GM10248 (cell line): ENCODE data around the gene ATPAF1.

Experiments
- CTCF ChIA-PET: fragments of 300-600 bp; sonication (Branson Sonifier 250); formaldehyde crosslinking; extraction: SDS; loops from one replicate; lab custom pipeline; 2021; ENCODE audit warnings: antibody characterized with exemption; lab: Yijun Ruan, JAX
- POLR2A ChIA-PET: fragments of 350-650 bp; sonication (Branson Sonifier 250); formaldehyde crosslinking; extraction: SDS; loops from one replicate; lab custom pipeline; 2020; ENCODE audit warnings: antibody characterized with exemption; lab: Yijun Ruan, JAX
- DNase-seq: peaks from one replicate; pipeline ENCODE4 v3.0.0; 2012; ENCODE audit errors: extremely low spot score
- TF ChIP-seq, protein P1 (sequence below): IDR thresholded peaks from 2 replicates; pipeline ENCODE4 v1.5.1; 2012; ENCODE audit warnings: mild to moderate bottlenecking, low read depth; ENCODE audit errors: extremely low read depth, missing control alignments, control extremely low read depth

ATPAF1 gene

DNA sequence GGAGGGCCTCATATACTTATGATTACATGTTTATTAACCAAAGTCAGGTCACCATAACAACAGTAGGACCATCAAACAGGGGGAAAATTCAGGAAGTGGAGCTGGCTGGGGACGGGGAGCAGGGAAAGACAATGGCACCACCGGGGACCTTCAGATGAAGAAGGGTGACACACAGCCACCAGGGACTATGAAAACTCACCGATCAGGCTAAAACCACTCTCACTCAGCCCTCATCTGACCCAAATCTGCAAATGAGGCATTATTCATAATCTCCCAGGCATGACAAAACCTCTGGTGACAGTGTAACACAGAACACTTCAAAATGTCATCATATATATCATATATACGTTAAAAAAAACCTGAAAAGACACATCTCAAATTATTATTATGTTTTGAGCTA is 75.3 kb downstream of the ATPAF1 start:
- TF ChIP-seq, protein P1, sequence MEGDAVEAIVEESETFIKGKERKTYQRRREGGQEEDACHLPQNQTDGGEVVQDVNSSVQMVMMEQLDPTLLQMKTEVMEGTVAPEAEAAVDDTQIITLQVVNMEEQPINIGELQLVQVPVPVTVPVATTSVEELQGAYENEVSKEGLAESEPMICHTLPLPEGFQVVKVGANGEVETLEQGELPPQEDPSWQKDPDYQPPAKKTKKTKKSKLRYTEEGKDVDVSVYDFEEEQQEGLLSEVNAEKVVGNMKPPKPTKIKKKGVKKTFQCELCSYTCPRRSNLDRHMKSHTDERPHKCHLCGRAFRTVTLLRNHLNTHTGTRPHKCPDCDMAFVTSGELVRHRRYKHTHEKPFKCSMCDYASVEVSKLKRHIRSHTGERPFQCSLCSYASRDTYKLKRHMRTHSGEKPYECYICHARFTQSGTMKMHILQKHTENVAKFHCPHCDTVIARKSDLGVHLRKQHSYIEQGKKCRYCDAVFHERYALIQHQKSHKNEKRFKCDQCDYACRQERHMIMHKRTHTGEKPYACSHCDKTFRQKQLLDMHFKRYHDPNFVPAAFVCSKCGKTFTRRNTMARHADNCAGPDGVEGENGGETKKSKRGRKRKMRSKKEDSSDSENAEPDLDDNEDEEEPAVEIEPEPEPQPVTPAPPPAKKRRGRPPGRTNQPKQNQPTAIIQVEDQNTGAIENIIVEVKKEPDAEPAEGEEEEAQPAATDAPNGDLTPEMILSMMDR = no peak
- no peak for DNase-seq
- ChIA-PET POLR2A (no interaction called here), CTCF (interaction anchor here (1.0 to 2.1 kb wide), 2 partner anchors 58 to 151 kb away, joined by 3 to 4 read pairs; a partner anchor contains a TSS)

DNA sequence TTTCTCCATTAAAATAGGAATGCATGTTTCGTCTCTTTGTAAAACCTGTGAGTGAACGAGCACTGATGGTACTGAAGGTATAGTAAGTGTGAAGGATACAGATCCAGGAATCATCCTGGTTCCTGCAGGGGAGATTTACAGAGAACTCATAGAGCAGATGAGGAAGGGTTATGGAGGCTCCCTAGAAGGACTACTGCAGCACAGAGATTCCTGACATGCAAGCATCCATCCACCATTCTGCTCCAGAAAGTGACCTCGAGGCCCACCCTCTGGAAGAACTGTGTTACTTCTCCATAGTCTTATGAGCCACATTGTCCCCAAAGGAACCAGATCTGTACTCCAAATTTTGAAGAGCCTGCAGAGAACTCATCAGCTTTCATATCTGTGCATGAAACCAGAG is 78.6 kb downstream of the ATPAF1 start:
- no peak for DNase-seq
- CTCF ChIA-PET = interaction anchor here (2.8 kb wide), 1 partner anchor 9 kb away, joined by 7 read pairs; no protein-coding TSS in a partner anchor
- TF ChIP-seq, protein P1 = no peak
- POLR2A ChIA-PET = no interaction called here

DNA sequence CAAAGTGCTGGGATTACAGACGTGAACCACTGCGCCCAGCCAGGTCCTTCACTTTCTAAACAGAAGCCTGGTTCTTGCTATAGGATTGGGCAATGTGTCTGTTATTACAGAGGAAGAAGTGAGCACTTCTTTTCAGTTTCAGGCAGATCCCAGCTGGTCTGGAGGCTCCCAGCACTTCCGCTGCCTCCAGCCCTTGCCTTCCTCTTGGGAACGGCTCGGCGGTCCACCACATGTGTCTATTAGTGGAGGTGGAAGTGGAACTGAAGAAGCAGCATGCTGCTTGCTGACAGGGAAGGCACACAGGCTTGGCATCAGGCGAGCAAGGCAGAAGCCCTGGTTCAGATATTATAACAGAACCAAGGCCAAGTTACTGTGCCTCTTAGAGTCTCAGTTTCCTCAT is 81.1 kb downstream of the ATPAF1 start:
- no peak for DNase-seq
- ChIA-PET CTCF (no interaction called here), POLR2A (no interaction called here)
- TF ChIP-seq, protein P1 = no peak

DNA sequence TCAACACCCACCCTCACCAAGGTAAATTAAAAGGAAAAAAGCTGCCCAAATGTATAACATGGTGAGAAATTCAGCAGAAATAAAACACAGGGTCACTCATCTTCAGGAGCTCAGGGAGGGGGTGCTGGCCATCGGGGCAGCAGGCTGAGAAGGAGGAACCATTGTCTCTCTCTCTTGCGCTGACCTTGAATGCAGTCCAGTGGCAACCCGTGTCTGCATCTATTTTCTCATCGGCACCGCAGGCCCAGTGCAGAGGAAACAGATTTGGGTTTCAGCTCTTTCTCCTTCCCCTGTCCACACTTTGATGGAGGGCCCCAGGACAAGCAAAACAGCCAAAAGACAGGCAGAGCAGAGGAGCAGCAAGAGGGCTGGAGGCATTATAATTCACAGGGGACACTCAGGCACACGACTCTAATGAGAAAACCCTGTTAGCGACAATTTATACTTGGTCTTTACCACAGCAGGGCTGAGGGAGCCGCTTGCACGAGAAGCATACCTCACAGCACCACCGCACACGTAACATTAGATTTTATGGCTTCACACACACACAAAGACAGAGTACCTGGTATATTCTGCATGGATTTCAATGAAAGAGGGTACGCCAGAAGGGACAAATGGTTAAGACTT is 82.7 kb downstream of the ATPAF1 start:
- POLR2A ChIA-PET = no interaction called here
- TF ChIP-seq, protein P1 = no peak
- CTCF ChIA-PET = interaction anchor here (1.0 to 1.4 kb wide), 3 partner anchors 15 to 19 kb away, joined by 3 to 4 read pairs (median 3); no protein-coding TSS in a partner anchor

DNA sequence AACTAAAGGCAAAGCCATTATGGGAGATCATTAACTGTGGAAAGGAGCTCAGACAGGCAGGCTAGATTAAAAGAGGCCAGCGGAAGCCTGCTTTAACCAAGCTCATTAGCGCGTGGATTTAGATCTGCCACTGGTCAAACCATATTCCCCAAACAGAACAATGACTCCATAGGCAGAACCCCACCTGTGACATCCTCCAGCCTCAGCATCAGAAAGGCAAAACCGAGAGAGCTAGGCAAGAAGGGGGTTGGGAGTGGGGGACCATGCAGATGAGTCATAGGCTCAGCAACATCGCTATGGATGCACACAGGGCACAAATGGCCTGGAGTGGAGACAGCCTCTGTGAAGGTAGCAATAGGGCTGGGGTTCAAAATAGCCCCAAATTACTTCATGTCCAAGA is 84.7 kb downstream of the ATPAF1 start:
- CTCF ChIA-PET = interaction anchor here (1.3 to 1.6 kb wide), 3 partner anchors 10 to 143 kb away, joined by 3 to 4 read pairs (median 4); no protein-coding TSS in a partner anchor
- POLR2A ChIA-PET = no interaction called here
- no peak for DNase-seq
- TF ChIP-seq, protein P1 = no peak

More for the DNA sequence above, 82.7 kb downstream of the ATPAF1 start:
- DNase-seq = no peak

DNA sequence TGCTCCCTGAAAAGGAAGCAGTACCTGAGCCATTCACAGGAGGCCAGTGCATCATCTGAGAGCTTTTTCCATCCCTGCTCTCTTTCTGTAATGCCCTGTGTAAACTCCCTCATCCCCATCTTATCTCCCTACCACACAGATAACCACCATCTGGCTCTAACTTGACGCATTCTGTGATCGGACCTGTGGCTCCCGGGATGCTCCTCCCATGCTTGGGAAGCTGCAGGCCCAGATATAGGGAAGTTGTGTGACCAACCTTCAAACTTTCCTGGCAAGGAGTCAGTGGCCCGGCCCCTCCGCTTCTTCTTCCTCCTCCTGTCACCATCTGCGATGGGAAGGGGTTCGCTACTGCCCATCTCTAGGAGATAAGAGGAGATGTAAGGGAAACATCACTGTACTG is 85.2 kb downstream of the ATPAF1 start:
- DNase-seq = no peak
- TF ChIP-seq, protein P1 = no peak
- ChIA-PET POLR2A (no interaction called here), CTCF (interaction anchor here (1.3 to 1.6 kb wide), 3 partner anchors 11 to 143 kb away, joined by 3 to 4 read pairs (median 4); no protein-coding TSS in a partner anchor)
